OCI-LY3 (cell line): ENCODE data around the gene TAF11L10.
"Not testable (repeated sequence)": the region's sequence is repeated elsewhere in the genome, so short reads cannot be mapped to it uniquely, and the experiment has no call there.

Source experiments
- H2AFZ ChIP-seq: fragments of 200-600, 300-600 bp; shearing (Covaris generic); 2 replicates; pipeline ENCODE4 v1.6.0; 2014; ENCODE audit warnings: antibody characterized with exemption, low read depth, low read length
- H3K27ac ChIP-seq: fragments of 200-600, 300-600 bp; sonication (generic); 2 replicates; pipeline ENCODE4 v1.5.1; 2014; ENCODE audit warnings: mild to moderate bottlenecking, low read length, moderate library complexity, mixed read lengths
- H3K27me3 ChIP-seq: fragments of 200-600, 300-600 bp; sonication (generic); 2 replicates; pipeline ENCODE4 v1.6.1; 2014; ENCODE audit warnings: low read depth, low read length, mixed read lengths
- H3K36me3 ChIP-seq: fragments of 200-600, 300-600 bp; sonication (generic); replicated peaks from 2 replicates; pipeline ENCODE3; 2014; ENCODE audit warnings: low read depth, low read length, mixed read lengths
- H3K4me1 ChIP-seq: fragments of 300-600, 200-600 bp; sonication (generic); 2 replicates; pipeline ENCODE4 v1.6.1; 2014; ENCODE audit warnings: low read length, mixed read lengths
- H3K4me2 ChIP-seq: fragments of 200-600, 300-600 bp; sonication (generic); 2 replicates; pipeline ENCODE4 v1.6.1; 2014; ENCODE audit warnings: low read length, mixed read lengths
- H3K4me3 ChIP-seq: fragments of 300-600, 200-600 bp; sonication (generic); 2 replicates; pipeline ENCODE4 v1.5.1; 2014; ENCODE audit warnings: antibody characterized with exemption, mild to moderate bottlenecking, low read length, moderate library complexity
- H3K79me2 ChIP-seq: fragments of 300-600, 200-600 bp; shearing (Covaris generic); 2 replicates; pipeline ENCODE4 v1.6.1; 2014; ENCODE audit warnings: mild to moderate bottlenecking, low read length, mixed read lengths
- H3K9ac ChIP-seq: fragments of 300-600, 200-600 bp; shearing (Covaris generic); 2 replicates; pipeline ENCODE4 v1.6.0; 2014; ENCODE audit warnings: mild to moderate bottlenecking, low read length, moderate library complexity
- H3K9me3 ChIP-seq: fragments of 200-600, 300-600 bp; shearing (Covaris generic); 2 replicates; pipeline ENCODE4 v1.6.1; 2014; ENCODE audit warnings: low read length, mixed read lengths; ENCODE audit not compliant: insufficient read depth
- H4K20me1 ChIP-seq: fragments of 200-600, 300-600 bp; sonication (generic); 2 replicates; pipeline ENCODE4 v1.6.1; 2016; ENCODE audit warnings: low read length, mixed read lengths; ENCODE audit not compliant: insufficient read depth
- EZH2phosphoT487 ChIP-seq: fragments of 200-600 bp; shearing (Covaris generic); IDR thresholded peaks from 2 replicates; pipeline ENCODE4 v1.6.1; 2018; ENCODE audit warnings: antibody characterized with exemption, mixed run types, low read depth
- TF ChIP-seq, protein P1 (sequence below): fragments of 200-600, 300-600 bp; sonication (generic); IDR thresholded peaks from 2 replicates; pipeline ENCODE4 v1.5.1; 2014; ENCODE audit warnings: antibody characterized with exemption, low read length, low read depth

Gene TAF11L10

GRCh38 chr5:17597728-17598127 is at the start of gene TAF11L10:
TSS of gene TAF11L10 (minus strand) at chr5:17597828.
- not testable (repeated sequence) for H3K27ac ChIP-seq, H3K79me2 ChIP-seq, H3K36me3 ChIP-seq, H3K9ac ChIP-seq, H3K4me2 ChIP-seq, H3K4me3 ChIP-seq, H2AFZ ChIP-seq, H3K4me1 ChIP-seq, H4K20me1 ChIP-seq, H3K9me3 ChIP-seq, H3K27me3 ChIP-seq

- Histone ChIP-seq H3K27ac (no peak within 1 kb of the TSS), H3K4me3 (no peak within 1 kb of the TSS), H3K9ac (no peak within 1 kb of the TSS), H4K20me1 (no peaks in the 10 kb centered on the region), H3K9me3 (no peaks in the 10 kb centered on the region), H3K4me2 (no peak within 1 kb of the TSS), H3K36me3 (no peaks in the 10 kb centered on the region), H3K27me3 (no peaks in the 10 kb centered on the region), H3K79me2 (no peaks in the 10 kb centered on the region), H3K4me1 (no peaks in the 10 kb centered on the region), H2AFZ (no peak within 1 kb of the TSS)
- no peak for TF ChIP-seq EZH2phosphoT487
- TF ChIP-seq, protein P1, sequence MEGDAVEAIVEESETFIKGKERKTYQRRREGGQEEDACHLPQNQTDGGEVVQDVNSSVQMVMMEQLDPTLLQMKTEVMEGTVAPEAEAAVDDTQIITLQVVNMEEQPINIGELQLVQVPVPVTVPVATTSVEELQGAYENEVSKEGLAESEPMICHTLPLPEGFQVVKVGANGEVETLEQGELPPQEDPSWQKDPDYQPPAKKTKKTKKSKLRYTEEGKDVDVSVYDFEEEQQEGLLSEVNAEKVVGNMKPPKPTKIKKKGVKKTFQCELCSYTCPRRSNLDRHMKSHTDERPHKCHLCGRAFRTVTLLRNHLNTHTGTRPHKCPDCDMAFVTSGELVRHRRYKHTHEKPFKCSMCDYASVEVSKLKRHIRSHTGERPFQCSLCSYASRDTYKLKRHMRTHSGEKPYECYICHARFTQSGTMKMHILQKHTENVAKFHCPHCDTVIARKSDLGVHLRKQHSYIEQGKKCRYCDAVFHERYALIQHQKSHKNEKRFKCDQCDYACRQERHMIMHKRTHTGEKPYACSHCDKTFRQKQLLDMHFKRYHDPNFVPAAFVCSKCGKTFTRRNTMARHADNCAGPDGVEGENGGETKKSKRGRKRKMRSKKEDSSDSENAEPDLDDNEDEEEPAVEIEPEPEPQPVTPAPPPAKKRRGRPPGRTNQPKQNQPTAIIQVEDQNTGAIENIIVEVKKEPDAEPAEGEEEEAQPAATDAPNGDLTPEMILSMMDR = no peak
These were observed 36.5 kb upstream of the TAF11L10 start, which contains the start of gene TAF11L14 for GRCh38 chr5:17634160-17634559. TSS of gene TAF11L14 (plus strand) at chr5:17634460.

GRCh38 chr5:17631788-17632187 is 34.2 kb upstream of the TAF11L10 start, which contains the start of gene TAF11L13:
TSS of gene TAF11L13 (plus strand) at chr5:17632088.
- H3K27ac ChIP-seq, H3K36me3 ChIP-seq, H4K20me1 ChIP-seq, H3K9me3 ChIP-seq, H2AFZ ChIP-seq, H3K4me1 ChIP-seq, H3K79me2 ChIP-seq, H3K4me3 ChIP-seq, H3K4me2 ChIP-seq, H3K9ac ChIP-seq, H3K27me3 ChIP-seq: not testable (repeated sequence)

- no peak for TF ChIP-seq EZH2phosphoT487
- TF ChIP-seq, protein P1 = no peak
- Histone ChIP-seq H3K27ac (no peak overlapping the region), H2AFZ (no peak overlapping the region), H3K36me3 (no peaks in the 10 kb centered on the region), H3K9me3 (no peaks in the 10 kb centered on the region), H3K27me3 (no peaks in the 10 kb centered on the region), H3K9ac (no peak overlapping the region), H4K20me1 (no peaks in the 10 kb centered on the region), H3K4me1 (no peaks in the 10 kb centered on the region), H3K4me3 (no peak overlapping the region), H3K79me2 (no peaks in the 10 kb centered on the region), H3K4me2 (no peak overlapping the region)
These were observed 28.1 kb upstream of the TAF11L10 start for GRCh38 chr5:17625686-17626085.

DNA sequence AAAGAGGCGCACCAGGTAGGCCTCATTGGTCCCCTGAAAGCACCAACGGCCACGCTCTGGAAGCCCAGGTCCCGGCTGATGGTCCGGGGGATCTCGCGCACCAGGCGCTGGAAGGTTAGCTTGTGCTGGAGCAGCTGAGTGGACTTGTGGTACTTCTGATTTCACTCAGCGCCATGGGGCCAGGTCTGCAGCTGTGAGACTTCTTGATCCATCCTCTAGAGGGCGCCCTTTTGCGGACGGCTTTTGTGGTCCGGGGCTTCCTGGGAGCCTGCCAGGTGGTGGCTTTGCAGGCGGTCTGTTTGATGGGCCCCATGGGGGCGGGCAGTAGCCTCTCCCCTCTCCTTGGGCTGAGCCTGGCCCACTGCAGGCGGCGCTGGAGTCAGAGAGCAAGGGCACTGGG is 23.0 kb upstream of the TAF11L10 start:
- no peaks in the 10 kb centered on the region for H3K4me1 ChIP-seq
- no peaks in the 10 kb centered on the region for H3K9me3 ChIP-seq
- no peak overlapping the region for H2AFZ ChIP-seq
- no peak overlapping the region for H3K9ac ChIP-seq
- TF ChIP-seq EZH2phosphoT487 = no peak
- TF ChIP-seq, protein P1 = peak; percentile 9; the same call in 1 of the 2 replicates
- H3K4me3 ChIP-seq = no peak overlapping the region
- H3K36me3 ChIP-seq = no peaks in the 10 kb centered on the region
- H3K4me2 ChIP-seq = no peak overlapping the region
- H4K20me1 ChIP-seq = no peaks in the 10 kb centered on the region
- H3K27me3 ChIP-seq = no peaks in the 10 kb centered on the region
- H3K27ac ChIP-seq = no peak overlapping the region
- H3K79me2 ChIP-seq = no peaks in the 10 kb centered on the region
